Measurements from ENCODE around the gene PLOD2.

PLOD2 gene

GRCh38 chr3:146092230-146092629 is 68.8 kb downstream of the PLOD2 start:
- no peak overlapping the region for H3K4me3 ChIP-seq (ENCODE audit: low read length)
- peak; percentile 46 for DNase-seq (ENCODE audit: low read depth)
- no peak for TF ChIP-seq CTCF (conservative IDR thresholded peaks at IDR 0.05; ENCODE audit: low read depth, low read length)

GRCh38 chr3:146091397-146091796 is 69.6 kb downstream of the PLOD2 start:
- DNase-seq (ENCODE audit: low read depth), result no peak
- TF ChIP-seq CTCF (conservative IDR thresholded peaks at IDR 0.05; ENCODE audit: low read depth, low read length), result no peak
- no peak overlapping the region for H3K4me3 ChIP-seq (ENCODE audit: low read length)

- no peak overlapping the region for H3K4me3 ChIP-seq (ENCODE audit: low read length)
- no peak for DNase-seq (ENCODE audit: low read depth)
Observed at GRCh38 chr3:146090521-146090920, 70.5 kb downstream of the PLOD2 start.

GRCh38 chr3:146088840-146089239 is 72.1 kb downstream of the PLOD2 start:
- no peak for TF ChIP-seq CTCF (conservative IDR thresholded peaks at IDR 0.05; ENCODE audit: low read depth, low read length)
- no peak for DNase-seq (ENCODE audit: low read depth)

More at GRCh38 chr3:146090521-146090920, 70.5 kb downstream of the PLOD2 start:
- TF ChIP-seq CTCF (conservative IDR thresholded peaks at IDR 0.05; ENCODE audit: low read depth, low read length), result no peak

GRCh38 chr3:146087116-146087515 is 73.9 kb downstream of the PLOD2 start:
- no peak for TF ChIP-seq CTCF (conservative IDR thresholded peaks at IDR 0.05; ENCODE audit: low read depth, low read length)
- no peak overlapping the region for H3K4me3 ChIP-seq (ENCODE audit: low read length)
- DNase-seq (ENCODE audit: low read depth), result no peak

More at GRCh38 chr3:146088840-146089239, 72.1 kb downstream of the PLOD2 start:
- no peak overlapping the region for H3K4me3 ChIP-seq (ENCODE audit: low read length)

GRCh38 chr3:146086211-146086610 is 74.8 kb downstream of the PLOD2 start:
- DNase-seq (ENCODE audit: low read depth), result no peak
- H3K4me3 ChIP-seq (ENCODE audit: low read length), result no peak overlapping the region
- TF ChIP-seq CTCF (conservative IDR thresholded peaks at IDR 0.05; ENCODE audit: low read depth, low read length), result no peak

- H3K4me3 ChIP-seq (ENCODE audit: low read length), result no peak overlapping the region
- TF ChIP-seq CTCF (conservative IDR thresholded peaks at IDR 0.05; ENCODE audit: low read depth, low read length), result no peak
- no peak for DNase-seq (ENCODE audit: low read depth)
Observed at GRCh38 chr3:146085678-146086077, 75.3 kb downstream of the PLOD2 start.
